Activated naive CD4-positive, alpha-beta T cell (primary cell): ENCODE results near the gene NHERF2.
"Not testable (repeated sequence)": the region's sequence is repeated elsewhere in the genome, so short reads cannot be mapped to it uniquely, and the experiment has no call there.

Experiments used
- DNase-seq, 4 experiments: peaks; one replicate each; lab custom pipeline; 2025; lab: John Stamatoyannopoulos, UW

Gene NHERF2

GRCh38 chr16:2028146-2028545 lies 1.4 kb downstream of the NHERF2 start:
- no peak for DNase-seq

GRCh38 chr16:2028620-2029220 lies 2.0 kb downstream of the NHERF2 start:
- no peak for DNase-seq

GRCh38 chr16:2029350-2029749 lies 2.6 kb downstream of the NHERF2 start:
- DNase-seq: no peak

- no peak for DNase-seq
Measured at GRCh38 chr16:2030036-2030435, 3.3 kb downstream of the NHERF2 start.

GRCh38 chr16:2031081-2031577 lies 4.4 kb downstream of the NHERF2 start:
- DNase-seq: no peak

GRCh38 chr16:2032285-2033056 lies 5.8 kb downstream of the NHERF2 start:
- no peak for DNase-seq

GRCh38 chr16:2033057-2033908 lies 6.6 kb downstream of the NHERF2 start:
- no peak for DNase-seq

- DNase-seq: not testable (repeated sequence)
Measured at GRCh38 chr16:2033909-2034695, 7.4 kb downstream of the NHERF2 start.

GRCh38 chr16:2034696-2035430 lies 8.2 kb downstream of the NHERF2 start:
- DNase-seq: no peak

- no peak for DNase-seq
Measured at GRCh38 chr16:2035431-2036199, 8.9 kb downstream of the NHERF2 start.

- no peak for DNase-seq
Measured at GRCh38 chr16:2036200-2036966, 9.7 kb downstream of the NHERF2 start.

GRCh38 chr16:2037115-2037514 lies 10.4 kb downstream of the NHERF2 start:
- DNase-seq: no peak

GRCh38 chr16:2037647-2038381 lies 11.1 kb downstream of the NHERF2 start:
- DNase-seq: no peak

GRCh38 chr16:2038382-2039231 lies 11.9 kb downstream of the NHERF2 start:
- DNase-seq: no peak

- DNase-seq: no peak
Measured at GRCh38 chr16:2039274-2040031, 12.8 kb downstream of the NHERF2 start.

GRCh38 chr16:2040041-2040786 lies 13.5 kb downstream of the NHERF2 start:
- no peak for DNase-seq
